Endothelial cell of umbilical vein (primary cell): ENCODE results near the gene CRYBG3.

Source experiments
- CTCF ChIP-seq, 2 donors: IDR thresholded peaks; 1 replicate in 1 of 2; 2 replicates in 1 of 2; pipeline ENCODE4 v1.5.1; 2011; ENCODE audit warnings: low read length in 2 of 2, mild to moderate bottlenecking in 2 of 2, moderate library complexity in 2 of 2, control low read depth in 1 of 2, inconsistent platforms in 1 of 2, low read depth in 1 of 2; ENCODE audit not compliant: insufficient read depth in 1 of 2; ENCODE audit errors: extremely low read depth in 1 of 2
- MAX ChIP-seq: IDR thresholded peaks from 2 replicates; pipeline ENCODE4 v1.6.1; 2011; ENCODE audit not compliant: insufficient read depth, insufficient read length
- MYC ChIP-seq: IDR thresholded peaks from one replicate; pipeline ENCODE4 v1.6.1; 2011; ENCODE audit warnings: mild to moderate bottlenecking, low read depth, low read length
- POLR2AphosphoS5 ChIP-seq: IDR thresholded peaks from 2 replicates; pipeline ENCODE4 v1.6.1; 2012; ENCODE audit warnings: low read depth, mild to moderate bottlenecking, control low read depth, low read length, moderate library complexity; ENCODE audit not compliant: insufficient read depth

GRCh38 chr3:97931218-97931617 is 109.4 kb downstream of the CRYBG3 start:
- TF ChIP-seq CTCF (IDR thresholded peaks at IDR 0.05; ENCODE audit: extremely low read depth in 1 of 2, insufficient read depth in 1 of 2, low read depth in 1 of 2, low read length in 2 of 2) (no peak), MYC (no peak), MAX (no peak), POLR2AphosphoS5 (no peak)
